NCI-H524 treated with DMSO at 0.1 percent for 48 hours (cell line): Measurements from ENCODE around the gene IGF2BP2.
A peak's percentile ranks its signal among the peaks of the same experiment; 100 is the strongest.
"Not testable (repeated sequence)": the region's sequence is repeated elsewhere in the genome, so short reads cannot be mapped to it uniquely, and the experiment has no call there.

Experiments used
- DNase-seq: peaks from one replicate; lab custom pipeline; 2025; lab: John Stamatoyannopoulos, UW

Gene IGF2BP2

DNA sequence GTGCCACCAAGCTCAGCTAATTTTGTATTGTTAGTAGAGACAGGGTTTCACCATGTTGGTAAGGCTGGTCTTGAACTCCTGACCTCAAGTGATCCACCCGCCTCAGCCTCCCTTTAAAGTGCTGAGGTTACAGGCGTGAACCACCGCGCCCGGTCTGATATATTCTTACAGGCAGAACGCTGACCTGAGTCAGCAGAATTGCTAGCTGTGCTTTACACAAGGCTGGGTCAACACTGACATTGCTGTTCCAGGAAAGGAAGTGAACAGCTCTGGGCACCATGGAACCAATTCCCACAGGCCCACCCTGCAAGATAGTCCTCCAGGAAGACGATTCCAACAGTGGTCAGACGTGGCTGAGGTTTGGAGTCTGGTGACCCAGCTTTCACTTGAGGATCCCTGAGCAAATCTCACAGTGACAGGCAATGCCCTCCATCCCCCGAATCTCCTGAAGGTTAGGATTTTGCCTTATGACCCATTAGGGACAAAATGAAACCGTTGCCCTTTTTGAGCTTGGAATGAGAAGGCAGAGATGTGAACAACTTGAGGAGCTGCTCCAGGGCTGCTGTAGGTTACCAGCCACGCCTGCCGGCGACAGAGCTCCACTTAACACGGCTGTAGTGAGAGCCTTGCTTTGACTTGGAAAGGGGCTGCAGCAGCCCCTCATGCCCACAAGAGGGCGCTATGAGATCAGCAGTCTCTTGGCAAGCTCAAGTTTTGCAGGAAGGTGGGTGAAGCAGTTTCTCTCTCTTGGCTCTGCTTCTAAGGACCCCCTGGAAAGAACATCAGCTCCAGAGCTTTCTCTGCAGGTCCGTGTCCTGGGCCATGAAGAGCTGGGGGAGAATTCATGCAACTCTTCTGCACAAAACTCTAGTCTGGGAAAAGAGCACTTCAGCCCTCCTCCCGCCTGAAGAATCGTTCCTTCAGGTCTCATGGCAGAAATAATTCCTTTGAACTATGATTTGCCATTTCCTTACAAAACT lies 164.6 kb downstream of the IGF2BP2 start:
- DNase-seq, result peak; percentile 33

GRCh38 chr3:185658943-185659342 lies 165.9 kb downstream of the IGF2BP2 start:
- no peak for DNase-seq

- no peak for DNase-seq
These were observed 166.3 kb downstream of the IGF2BP2 start for GRCh38 chr3:185658504-185658912.

DNA sequence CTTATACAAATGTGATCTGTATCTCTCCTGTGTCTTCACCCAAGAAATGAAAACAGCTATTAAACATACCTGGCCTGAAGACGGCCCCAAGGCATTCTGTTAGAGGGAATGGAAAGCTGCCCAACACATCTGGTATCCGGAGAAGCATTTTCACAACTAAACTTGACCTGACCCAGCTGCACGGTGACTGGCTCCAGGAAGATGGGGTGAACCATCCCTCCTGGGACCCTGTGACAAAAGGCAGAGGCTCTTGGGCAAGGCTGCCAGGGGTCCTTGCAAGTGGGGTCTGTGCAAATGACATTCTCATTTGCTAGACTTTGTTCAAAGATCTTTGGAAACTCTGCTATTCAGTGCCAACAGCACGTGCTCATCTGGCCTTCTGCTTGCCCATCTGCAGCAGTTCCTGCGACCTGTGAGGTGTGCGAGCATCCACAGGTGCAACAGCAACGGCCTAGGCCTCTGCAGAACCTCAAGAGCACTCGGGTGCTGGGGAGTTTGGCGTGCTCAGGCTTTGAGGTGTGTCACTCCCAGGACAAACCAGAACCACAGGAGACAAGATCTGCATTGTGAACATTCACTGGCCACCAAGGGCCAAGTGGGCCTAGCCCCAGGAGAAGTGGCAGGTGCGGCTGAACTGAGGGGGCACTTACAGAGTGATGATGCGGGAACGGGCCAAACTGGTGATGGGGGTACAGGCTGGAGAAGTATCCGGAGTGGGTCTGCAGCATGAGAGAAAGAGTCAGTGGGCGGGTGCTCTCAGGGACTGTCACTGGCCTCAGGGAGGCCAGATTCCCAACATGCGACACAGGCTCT lies 166.9 kb downstream of the IGF2BP2 start:
- DNase-seq, result no peak

DNA sequence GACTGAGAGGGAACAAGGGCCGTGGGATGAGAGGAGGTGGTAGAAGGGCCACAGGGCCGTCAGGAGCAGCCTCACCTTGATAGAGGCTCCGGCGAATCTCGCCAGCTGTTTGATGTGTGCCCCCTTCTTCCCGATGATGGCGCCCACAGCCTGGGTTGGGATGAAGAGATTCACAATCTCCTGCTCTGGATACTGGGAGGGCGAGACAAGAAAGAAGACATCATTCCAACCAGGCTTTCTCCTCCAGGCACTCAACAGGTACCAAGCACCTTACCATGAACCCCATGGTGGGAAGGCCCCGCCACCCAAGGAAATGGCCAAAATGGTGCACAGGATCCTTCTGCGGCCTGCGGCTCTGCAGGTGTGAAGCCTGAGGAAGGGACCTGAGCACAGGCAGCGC lies 167.6 kb downstream of the IGF2BP2 start:
- no peak for DNase-seq

GRCh38 chr3:185656321-185656840 lies 168.5 kb downstream of the IGF2BP2 start:
- DNase-seq, result no peak

DNA sequence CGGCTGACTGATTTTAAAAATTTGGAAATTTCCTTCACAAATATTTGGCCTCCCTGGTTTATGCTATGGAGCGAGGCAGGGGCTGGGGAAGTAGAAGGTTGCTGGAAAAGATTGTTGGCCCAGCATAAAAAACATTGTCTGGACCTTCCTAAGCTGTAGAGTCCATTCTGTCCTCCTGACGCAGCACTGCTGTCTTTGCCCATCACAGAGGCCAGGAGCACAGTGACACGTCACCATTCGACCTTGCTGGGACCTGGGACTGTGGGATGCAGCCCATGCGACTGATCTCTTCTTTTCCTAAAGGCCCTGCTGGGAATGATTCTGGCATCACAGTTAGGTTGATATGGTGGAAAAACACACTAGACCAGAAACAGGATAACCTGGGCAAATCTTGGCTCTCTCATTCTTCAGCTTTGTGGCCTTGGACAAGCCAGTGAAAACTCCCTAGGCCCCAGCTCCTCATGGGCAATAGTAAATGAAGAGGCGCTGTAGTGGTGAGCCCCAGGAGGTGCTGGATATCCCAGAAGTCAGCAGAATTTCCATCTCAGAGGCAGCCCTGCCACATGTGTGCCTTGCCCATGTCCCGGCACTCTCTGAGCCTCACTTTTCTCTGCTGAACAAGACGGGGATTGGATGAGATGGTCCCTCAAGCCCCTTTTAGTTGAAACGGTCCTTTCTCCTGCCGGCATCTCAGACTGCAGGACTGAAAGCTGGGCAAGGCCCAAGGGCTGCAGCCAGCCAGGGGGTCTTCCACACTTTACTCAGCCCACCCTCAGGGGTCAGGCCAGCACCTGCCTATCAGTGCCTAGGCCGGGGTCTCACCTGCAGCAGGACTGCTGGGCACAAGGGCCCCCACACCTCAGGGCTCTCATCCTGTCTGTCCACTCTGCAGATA lies 169.2 kb downstream of the IGF2BP2 start:
- DNase-seq, result no peak

- no peak for DNase-seq
These were observed 170.1 kb downstream of the IGF2BP2 start for GRCh38 chr3:185654758-185655145.

GRCh38 chr3:185653949-185654757 lies 170.7 kb downstream of the IGF2BP2 start:
- no peak for DNase-seq

GRCh38 chr3:185651971-185652370 lies 172.9 kb downstream of the IGF2BP2 start:
- no peak for DNase-seq

DNA sequence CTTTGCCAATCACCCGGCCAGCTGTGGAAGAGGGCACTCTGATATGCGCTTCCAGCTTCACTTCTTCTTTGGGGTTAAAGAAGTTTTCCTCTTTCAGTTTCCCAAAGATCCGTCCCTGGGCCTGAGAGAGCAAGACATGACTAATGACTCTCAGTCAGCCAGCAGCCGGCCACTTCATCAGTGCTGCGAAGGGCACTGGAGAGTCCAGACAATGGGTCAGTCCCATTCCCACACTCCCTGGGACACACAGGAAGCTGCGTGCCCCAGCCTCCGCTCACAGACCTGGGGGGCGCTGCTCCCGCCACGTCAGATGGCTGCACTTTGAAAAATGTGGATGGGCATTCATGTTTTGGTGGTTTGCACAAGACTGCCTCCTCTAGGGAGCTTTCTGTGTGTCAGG lies 175.4 kb downstream of the IGF2BP2 start:
- no peak for DNase-seq

DNA sequence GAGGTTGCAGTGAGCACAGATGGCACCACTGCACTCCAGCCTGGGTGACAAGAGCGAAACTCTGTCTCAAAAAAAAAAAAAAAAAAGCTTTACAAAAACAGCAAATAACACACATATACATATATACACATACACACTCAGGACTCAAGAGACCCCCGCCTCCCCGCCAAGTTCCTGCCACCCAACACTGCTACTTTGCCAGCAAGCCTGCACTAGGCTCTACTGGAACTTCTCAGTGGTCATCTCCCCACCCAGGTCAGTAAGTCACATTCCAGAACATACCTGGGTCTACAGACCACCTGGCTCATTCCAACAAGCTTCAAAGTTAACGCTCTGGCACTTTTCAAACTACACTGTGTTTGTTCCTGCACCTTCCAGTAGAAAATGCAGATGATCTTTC lies 176.4 kb downstream of the IGF2BP2 start:
- DNase-seq, result no peak

GRCh38 chr3:185647880-185648210 lies 177.0 kb downstream of the IGF2BP2 start:
- DNase-seq, result no peak

DNA sequence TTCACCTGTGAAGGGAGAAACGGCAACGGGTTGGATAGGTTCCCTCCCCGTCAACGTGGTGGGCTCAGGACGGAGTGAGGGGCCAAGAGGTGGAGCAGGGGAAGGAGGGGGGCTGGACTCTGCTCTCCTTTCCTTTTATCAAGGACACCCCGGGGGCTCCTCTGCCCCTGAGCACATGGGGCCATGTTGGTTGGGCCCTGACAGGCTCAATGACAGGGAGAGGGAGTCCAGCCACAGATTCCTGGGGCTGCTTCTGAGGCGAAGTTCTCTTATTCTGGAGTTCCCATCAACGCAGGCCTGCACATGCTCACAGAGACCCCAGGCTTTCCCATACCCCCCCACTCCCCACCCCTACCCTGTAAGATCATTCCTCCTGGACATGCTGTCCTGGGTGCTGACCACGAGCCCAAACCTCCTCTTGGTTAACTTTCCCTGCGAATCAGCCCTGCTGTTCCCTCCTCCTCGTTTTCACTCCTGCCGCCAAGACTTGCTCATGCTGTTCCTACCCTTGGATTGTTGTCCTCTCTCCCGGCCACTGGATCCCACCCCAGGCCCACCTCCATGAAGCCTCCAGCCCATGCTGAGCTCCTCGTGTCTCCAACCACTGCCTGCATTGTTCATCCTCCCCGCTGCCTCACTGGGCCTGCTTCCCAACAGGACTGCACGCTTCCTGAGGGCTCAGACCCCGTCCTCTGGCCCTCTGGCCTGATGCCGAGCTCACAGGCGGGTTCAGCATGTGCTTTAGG lies 177.5 kb downstream of the IGF2BP2 start:
- no peak for DNase-seq

DNA sequence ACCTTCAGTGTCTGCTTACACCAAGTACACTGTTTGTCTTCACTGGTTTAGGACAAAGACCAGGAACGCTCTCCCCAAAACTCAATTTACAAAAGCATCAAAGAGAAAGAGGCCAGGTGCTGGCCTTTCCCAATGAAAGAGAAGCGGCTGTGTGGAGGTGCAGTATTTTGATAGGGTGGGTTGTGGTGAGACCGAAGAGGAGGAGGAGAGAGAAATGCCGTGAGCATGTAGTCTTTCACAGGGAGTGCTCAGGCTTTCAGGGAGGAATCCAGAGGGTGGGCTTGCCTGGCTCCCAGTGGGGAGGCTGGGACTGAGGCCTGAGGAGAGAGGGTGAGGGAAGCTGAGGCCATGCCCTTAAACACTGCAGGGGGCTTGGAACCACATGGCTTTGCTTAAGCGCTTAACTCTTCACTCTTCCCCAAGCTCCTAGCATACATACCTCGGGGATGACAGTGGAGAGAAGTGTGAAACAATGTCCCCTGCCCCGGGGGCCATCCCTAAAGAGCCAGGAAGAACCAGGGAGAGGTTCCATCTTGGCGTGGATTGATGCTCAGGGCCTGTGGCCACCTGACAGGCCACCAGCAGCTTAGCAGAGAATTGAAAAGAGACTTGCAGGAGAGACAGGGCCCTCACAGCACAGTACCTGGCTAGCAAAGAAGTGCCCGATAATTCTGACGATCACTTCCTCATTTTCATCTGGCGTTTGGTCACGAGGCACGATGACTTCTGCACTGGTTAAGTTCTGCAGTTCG lies 178.3 kb downstream of the IGF2BP2 start:
- DNase-seq, result no peak

- no peak for DNase-seq
These were observed 179.1 kb downstream of the IGF2BP2 start for GRCh38 chr3:185645596-185646381.

- DNase-seq, result not testable (repeated sequence)
These were observed 179.7 kb downstream of the IGF2BP2 start for GRCh38 chr3:185645191-185645590.

DNA sequence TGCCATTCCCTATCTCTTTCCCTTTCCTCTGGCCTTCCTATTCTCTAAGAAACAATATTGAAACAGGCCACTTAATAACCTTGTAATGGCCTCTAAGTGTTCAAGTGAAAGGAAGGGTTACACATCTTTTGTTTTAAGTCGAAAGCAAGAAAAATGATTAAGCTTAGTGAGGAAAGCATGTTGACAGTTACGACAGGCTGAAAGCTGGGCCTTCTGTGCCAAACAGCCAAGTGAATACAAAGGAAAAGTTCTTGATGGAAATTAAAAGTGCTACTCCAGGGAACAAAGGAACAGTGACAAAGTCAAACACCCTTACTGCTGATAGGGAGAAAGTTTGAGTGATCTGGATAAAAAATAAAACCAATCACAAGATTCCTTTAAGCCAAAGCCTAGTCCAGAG lies 184.5 kb downstream of the IGF2BP2 start:
- no peak for DNase-seq
